Measurements from ENCODE around the gene DTNBP1.

Gene DTNBP1

DNA sequence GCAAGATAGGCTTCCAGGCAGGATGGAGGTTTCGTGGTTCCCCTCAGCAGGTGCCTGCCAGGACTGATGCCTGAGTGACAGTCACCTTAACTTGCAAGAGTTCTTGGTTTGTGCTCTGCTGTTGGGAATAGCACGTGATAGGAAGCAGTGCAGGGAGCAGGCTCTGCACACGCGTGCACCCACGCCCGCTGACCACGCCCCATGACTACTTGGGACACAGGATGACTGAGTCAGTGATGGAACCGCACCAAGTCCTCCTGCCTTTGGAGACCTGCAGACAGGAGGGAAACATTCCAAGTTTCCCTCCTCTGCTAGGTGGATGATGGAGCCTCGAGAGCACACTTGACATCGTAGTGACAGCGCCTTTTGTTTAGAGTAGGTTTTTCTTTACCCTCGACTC lies 164.2 kb downstream of the DTNBP1 start:
- DNase-seq, result no peak

DNA sequence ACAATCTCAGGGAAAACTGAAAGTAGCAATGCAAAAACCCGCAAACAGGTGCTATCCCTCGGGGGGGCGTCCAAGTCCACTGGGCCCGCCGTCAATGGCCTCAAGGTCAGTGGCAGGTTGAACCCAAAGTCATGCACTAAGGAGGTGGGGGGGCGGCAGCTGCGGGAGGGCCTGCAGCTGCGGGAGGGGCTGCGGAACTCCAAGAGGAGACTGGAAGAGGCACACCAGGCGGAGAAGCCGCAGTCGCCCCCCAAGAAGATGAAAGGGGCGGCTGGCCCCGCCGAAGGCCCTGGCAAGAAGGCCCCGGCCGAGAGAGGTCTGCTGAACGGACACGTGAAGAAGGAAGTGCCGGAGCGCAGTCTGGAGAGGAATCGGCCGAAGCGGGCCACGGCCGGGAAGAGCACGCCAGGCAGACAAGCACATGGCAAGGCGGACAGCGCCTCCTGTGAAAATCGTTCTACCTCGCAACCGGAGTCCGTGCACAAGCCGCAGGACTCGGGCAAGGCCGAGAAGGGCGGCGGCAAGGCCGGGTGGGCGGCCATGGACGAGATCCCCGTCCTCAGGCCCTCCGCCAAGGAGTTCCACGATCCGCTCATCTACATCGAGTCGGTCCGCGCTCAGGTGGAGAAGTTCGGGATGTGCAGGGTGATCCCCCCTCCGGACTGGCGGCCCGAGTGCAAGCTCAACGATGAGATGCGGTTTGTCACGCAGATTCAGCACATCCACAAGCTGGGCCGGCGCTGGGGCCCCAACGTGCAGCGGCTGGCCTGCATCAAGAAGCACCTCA lies 166.3 kb downstream of the DTNBP1 start:
- no peak for DNase-seq

- DNase-seq, result no peak
Observed at GRCh38 chr6:15495375-15495901, 167.4 kb downstream of the DTNBP1 start.

DNA sequence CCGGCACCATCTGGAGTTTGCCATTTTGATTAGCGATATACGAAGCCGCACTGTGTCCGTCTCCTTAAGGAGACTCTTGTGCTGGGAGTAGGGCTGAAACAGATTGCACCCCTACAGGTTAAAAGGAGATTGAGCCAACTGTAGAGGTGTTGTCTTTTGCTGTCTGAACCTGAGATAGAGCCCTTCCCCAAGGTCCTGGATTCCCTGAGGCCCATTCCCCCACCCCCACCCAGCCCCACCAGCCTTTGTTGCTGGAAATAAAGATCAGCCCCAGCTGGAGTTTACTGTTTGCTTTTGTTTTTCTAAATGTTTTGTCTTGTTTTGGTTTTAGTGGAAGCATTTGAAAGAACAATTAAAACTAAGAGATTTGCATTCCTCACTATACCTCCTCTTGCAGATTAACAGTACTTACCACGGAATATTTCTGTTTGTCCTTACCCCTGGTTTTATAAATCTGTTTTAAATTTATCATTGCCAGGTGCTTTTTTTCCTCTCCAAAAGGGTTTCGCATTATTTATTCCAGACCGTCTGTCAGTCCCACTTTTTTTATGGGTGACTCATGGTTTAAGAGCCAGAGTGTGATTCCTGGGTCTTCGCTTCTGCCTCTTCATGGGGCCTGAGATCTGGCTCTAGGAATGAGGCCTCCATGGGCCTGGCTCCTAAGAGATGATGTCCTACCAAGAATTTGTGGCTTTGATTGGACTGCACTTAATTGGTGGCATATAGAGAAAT lies 169.2 kb downstream of the DTNBP1 start:
- DNase-seq, result no peak

DNA sequence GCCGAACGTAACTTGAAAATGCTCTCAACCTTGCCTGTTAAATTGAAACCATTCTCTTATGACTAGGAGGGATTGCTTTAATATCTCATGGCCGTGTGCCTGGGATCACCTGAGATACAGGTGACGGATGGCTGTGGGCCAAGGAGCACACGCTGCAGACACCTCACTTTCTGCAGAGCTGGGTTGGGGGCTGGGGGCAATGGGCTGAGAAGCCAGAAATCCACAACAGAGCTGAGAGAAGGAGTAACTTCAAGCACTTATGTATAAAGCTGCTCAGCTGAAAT lies 170.9 kb downstream of the DTNBP1 start:
- DNase-seq, result no peak

GRCh38 chr6:15491255-15491985 lies 171.4 kb downstream of the DTNBP1 start:
- peak; percentile 82 for DNase-seq

GRCh38 chr6:15490242-15491100 lies 172.4 kb downstream of the DTNBP1 start:
- no peak for DNase-seq

- no peak for DNase-seq
Observed at GRCh38 chr6:15489261-15489962, 173.4 kb downstream of the DTNBP1 start.

- no peak for DNase-seq
Observed at GRCh38 chr6:15487262-15487661, 175.6 kb downstream of the DTNBP1 start.

- DNase-seq, result no peak
Observed at GRCh38 chr6:15485936-15486335, 176.9 kb downstream of the DTNBP1 start.

- no peak for DNase-seq
Observed at GRCh38 chr6:15484821-15485220, 178.0 kb downstream of the DTNBP1 start.

GRCh38 chr6:15484140-15484539 lies 178.7 kb downstream of the DTNBP1 start:
- no peak for DNase-seq

GRCh38 chr6:15483060-15483459 lies 179.8 kb downstream of the DTNBP1 start:
- DNase-seq, result no peak

- peak; percentile 49 for DNase-seq
Observed at GRCh38 chr6:15481390-15482291, 181.2 kb downstream of the DTNBP1 start.

- no peak for DNase-seq
Observed at GRCh38 chr6:15480525-15480924, 182.3 kb downstream of the DTNBP1 start.

DNA sequence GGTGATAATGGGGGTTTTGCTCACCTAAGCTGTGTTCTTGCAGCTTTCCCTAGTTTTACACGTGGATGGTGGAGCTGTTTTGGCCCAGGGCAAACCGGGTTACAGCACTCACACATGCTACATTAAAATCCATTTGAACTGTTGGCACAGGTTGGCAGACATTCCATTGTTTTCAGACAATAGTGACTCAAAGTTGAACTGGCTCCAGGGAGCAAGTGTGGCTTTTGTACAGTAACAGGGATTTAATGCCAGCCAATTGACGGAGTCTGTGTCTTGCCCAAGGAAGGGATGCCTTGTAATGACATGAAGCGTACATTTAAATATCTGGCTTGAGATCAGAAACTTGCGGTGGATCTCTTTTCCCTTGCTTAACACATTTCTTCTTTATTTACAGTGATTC lies 183.1 kb downstream of the DTNBP1 start:
- no peak for DNase-seq

DNA sequence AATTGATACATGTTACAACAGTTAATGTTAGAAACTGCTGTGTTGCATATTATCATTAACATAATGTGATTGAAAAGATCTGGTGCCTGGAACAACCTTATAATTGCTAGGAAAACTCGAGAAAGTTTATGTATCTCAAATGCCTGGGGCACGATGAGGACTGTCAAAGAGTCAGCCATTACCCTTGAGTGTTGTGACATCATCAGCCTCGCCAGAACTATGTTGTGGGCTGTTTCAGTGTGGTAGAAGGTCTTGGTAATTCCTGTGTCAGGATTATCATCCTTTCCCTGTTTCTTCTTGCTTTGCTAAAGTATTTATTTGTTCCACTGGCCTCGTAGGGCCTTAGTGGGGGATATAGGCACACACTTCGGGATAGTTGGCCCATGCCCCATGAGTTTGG lies 185.1 kb downstream of the DTNBP1 start:
- no peak for DNase-seq

DNA sequence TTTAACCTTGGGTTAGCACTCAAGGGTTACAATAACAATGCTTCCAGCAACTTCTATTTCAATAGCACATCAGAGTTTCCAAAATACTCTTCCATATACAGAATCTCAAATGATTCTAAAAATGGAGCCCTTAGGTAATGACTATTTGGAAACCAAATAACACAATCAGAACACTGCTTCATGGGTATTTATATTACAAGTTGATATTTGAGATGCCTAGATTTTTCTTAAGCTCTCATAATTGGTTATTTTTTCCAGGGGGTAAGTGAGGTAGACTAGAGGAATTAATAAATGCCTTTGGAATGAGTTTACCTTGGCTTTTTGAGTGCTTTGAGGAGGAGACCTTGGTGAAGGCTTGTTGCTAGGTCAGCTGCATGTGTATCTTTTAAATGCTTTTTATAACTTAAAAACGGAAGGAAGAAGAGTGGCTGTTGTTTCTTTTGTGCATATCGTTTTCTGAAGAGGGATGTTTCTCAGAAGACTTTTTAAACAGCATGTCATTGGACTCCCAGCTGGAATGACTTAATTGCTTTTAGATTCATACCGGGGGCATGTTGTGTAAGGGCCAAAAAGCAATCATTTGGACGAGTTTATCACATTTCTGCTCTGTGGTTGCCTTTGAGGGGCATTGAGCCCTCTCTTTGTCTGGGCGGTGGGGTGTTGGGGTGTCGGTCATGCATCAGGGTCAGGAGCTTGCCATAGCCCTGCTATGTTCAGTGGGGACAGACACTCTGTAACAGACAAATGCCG lies 186.0 kb downstream of the DTNBP1 start:
- no peak for DNase-seq

GRCh38 chr6:15475872-15476271 lies 187.0 kb downstream of the DTNBP1 start:
- no peak for DNase-seq

DNA sequence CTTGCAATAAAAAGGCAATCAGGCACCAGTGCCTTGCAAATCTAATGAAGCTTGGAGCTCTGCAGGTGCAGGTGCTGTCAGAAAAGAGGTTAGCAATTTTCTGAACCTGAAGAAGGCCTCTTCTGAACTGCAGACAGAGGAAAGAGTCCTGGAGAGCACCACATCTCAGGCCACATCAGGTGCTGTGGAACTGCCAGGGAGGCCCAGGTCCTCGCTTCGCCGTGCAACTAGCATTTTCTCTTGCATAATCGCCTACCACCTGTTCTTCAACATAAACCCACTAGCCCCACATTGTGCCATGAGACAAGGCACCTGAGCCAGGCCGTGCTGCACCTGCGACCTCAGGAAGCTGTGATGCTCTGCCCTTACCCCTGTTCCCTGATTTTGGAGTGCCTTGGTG lies 187.6 kb downstream of the DTNBP1 start:
- DNase-seq, result no peak

Measured in activated CD4-positive, alpha-beta T cell treated with anti-CD3 and anti-CD28 coated beads for 48 hours (primary cell).